T-helper 1 cell (primary cell): ENCODE measurements around the gene ZNF516.
"Not testable (repeated sequence)": the region's sequence is repeated elsewhere in the genome, so short reads cannot be mapped to it uniquely, and the experiment has no call there.

ENCODE experiments used
- DNase-seq, 5 donors: peaks; one replicate each; pipeline ENCODE4 v3.0.0-alpha.2; 2012 to 2020

The ZNF516 gene

GRCh38 chr18:76490670-76491472 lies 4.2 kb downstream of the ZNF516 start:
- DNase-seq: peak in 2 of 5 donors; percentile 47 to 49

DNA sequence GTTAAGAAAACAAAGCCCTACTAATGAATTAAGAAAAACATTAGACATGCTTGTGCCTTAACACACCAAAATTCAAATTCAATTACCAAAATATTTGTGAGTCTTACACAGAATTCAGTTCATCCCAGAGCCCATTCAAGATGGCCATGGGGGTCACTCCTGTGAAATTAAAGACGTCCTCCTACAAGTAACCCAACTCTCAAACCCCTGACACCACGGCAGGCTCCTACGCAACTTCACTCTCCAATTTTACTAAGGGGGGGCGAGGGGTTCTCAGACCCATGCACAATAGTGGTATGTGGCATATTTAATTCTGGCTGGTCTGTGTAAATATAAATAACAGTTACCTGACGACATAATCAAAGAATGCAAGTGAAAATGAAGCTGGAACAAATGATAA lies 5.0 kb downstream of the ZNF516 start:
- no peak for DNase-seq

DNA sequence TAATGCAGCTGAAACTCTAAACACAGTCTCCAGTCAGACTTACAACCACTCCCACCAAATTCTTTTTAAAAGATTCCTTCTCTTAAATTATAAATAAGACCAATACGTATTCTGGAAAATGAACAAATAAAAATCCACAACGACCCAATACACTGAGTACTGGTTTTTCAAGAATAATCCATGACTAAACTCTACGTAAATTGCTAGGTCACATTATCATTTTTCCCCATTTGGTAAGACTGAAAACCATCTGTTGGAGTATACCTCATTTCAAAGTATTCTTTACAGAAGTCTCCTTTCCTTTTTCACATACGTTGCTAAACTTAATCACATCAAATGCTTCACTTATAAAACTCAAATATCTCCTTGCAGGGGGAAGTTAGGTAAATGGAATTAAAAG lies 6.0 kb downstream of the ZNF516 start:
- no peak for DNase-seq

DNA sequence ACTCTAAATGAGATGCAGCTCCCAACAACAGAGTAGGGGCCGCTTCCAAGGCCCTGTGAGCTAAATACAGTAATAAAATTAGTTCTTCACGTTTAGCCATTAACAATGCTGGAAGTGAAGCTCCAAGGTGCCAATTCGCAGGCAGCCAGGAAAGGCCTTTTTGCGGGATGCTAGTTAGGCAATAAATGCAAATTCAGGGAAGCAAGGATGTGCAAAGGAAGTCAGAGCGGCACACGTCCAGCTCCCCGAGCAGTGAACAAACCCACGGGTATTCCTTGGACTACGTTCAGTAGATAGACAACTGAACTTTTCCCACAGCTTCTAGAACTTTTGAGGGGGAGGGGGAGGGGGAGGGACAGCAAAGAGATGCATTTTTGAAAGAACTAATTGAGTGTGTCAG lies 6.9 kb downstream of the ZNF516 start:
- no peak for DNase-seq

- DNase-seq: no peak
Measured at GRCh38 chr18:76487782-76488181, 7.3 kb downstream of the ZNF516 start.

DNA sequence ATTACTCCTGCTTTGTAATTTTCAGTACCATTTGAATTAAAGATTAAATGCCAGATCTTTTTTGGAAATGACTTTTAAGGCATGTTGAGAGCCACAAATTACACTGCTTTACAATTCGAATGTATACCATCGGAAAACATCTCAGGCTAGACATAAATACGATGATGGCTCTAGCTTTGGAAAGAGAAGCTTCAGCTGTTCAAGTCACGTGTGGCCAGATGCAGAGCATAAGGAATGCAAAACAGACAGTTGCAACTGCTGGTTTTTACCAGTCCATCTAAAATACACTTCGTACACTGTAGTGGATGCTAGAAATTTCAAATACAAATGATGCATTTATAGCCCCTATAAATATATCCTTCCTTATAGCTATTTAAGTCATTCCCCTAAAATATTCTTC lies 8.0 kb downstream of the ZNF516 start:
- DNase-seq: no peak

DNA sequence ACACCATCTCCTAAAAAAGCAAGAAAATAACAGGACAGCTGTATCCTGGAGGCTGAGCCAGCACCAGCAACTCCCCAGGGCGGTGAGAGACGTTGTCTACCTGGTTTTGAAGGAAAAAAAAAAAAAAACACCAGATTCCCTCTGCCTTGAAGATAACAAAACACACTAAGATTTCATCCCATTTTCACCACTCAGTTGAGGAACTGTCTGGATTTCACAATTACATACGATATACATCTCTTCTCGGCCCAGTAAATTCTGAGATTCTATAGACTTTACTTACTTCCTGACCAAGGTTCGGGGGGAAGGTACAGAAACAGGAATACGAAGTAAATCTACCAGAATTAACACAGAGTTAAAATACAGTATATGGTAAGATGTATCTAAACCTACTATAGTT lies 8.5 kb downstream of the ZNF516 start:
- DNase-seq: no peak

- DNase-seq: no peak
Measured at GRCh38 chr18:76486038-76486437, 9.0 kb downstream of the ZNF516 start.

DNA sequence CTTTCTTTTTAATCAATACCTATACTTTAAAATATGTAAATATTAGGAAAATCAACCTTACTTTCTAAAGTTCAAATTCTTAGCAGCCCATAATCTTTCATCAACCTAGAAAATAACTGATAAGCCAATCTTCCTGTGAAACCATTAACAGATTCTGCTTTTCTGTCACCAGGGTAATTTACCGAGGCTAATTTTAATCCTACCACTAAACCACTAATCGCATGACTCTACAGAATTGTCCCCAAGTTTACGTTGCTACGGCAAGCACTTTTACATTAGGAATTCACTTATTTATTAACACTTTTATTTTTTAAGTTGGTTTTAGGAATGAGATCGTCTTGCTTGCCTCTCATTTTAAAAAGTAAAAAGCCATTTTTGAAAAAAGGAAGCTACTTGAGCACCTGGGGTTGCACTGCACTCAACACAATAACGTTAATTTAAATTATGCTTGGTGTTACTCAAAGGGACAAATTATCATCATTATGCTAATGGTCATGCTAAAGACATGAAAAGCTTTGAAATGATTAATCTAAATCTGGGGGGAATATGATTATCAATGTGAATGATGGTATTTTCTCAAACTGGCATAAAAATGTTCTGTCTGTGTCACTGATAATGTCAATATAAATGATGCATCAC lies 10.2 kb downstream of the ZNF516 start:
- no peak for DNase-seq

DNA sequence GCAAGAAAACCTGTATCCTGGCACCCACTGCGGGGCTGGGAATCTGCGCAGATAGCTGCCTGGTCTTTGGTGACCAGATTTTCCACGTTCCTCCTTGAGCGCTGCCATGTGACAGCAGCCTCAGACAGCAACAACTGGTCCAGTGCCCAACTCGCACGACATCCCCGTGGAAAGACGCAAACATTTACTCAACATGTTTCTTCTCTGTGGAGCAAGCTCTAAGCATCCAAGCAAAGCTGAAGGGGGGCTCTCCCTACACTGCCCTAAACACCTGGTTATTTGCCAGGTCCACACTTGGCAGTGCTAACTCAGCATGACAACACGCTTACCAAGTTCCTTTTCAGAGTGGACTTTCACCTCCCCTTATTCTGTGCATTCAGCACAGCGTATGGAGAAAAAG lies 11.3 kb downstream of the ZNF516 start:
- DNase-seq: no peak

DNA sequence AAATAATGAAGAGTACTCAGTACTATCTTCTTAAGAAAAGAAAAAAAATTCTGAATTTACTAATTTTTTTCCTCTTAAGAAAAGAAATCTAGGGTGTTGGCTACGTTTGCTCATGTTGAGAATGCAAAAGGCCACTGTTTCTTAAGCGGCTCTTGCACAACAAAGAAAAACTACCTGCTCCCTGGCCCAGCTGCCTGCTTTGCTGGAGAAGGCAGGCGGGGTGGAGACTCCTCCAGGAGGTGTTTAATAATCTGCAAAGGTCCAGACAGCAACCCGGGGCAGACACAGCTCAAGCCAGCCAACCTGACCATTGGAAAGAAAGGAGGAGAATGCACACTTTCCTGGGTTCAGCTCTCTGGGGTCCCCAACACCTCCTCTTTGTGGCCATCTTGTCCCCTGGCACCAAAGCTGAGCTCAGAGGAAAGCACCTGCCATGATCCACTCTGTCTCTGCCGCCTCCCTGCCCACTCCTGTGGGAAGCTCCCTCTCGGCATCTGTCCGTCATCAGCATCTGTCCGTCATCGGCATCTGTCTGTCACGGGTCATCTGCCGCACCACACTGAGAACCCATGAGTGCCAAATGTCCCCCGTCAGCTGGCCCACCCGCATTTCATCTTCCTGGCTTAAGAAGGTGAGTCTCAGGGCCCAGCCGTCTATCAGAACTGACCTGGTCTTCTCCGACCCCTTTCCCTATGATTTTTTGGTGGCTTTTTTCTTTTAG lies 11.9 kb downstream of the ZNF516 start:
- DNase-seq: no peak

- no peak for DNase-seq
Measured at GRCh38 chr18:76482267-76482666, 12.8 kb downstream of the ZNF516 start.

DNA sequence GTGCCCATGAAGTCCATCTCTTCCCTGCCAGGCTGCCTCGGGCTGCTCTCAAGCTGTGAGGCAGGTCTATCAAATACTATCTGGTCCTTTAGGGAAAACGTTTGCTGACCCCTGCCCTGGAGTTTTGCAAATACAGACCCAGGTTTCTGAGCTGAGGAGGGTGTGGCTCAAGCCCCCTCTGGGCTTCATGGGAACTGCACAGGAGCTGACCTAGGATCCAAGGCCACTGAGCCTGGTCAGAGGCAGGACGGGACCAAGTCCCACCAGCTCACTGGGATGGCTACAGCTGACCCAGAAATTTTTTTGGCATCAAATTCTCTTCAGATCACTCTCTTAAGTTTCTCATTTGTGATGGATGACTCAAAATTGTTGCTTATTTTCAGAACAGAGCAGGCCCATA lies 14.1 kb downstream of the ZNF516 start:
- no peak for DNase-seq

DNA sequence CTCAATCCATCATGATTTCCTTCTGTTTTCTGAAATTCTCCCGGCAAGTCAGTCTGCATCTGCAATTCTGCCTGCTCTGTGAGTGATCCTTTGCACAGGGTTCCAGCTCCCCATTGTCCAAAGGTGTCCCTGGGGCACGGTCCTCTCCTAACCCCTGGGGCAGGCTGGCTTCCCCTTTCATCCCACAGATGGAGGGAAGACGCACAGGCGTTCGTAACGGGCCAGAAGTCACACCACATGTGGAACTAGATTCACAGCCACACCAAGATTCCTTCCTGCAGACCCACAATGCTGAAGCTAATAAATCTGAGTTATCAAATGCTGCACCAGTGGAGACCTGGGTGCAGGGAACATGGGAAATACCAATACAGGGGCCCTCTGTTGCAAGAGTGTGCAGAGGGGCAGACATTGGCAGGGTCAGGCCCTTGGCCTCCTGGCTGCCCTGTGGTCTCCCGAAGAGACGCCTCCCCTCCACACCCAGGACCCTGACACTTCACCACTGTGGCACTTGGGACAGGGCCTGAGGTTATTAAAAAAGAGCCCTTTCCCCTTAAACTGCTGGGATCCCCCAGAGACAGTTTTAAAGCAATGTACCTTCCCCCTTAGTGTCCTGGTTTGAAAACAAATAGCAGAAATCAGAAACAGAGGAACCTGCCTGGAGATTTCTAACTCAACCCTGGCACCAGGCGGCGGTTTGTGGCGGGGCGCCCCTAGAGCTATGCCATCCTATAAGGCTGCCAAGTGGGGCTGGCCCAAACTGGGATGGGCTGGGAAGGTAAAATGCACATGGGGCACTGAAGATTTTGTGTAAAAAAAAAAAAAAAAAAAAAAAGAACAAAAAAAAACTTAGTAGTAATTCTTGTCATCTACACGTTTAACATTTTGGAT lies 15.4 kb downstream of the ZNF516 start:
- DNase-seq: no peak

- DNase-seq: no peak
Measured at GRCh38 chr18:76476665-76477561, 18.1 kb downstream of the ZNF516 start.

- DNase-seq: no peak
Measured at GRCh38 chr18:76475450-76476194, 19.4 kb downstream of the ZNF516 start.

GRCh38 chr18:76474824-76475223 lies 20.2 kb downstream of the ZNF516 start:
- no peak for DNase-seq

GRCh38 chr18:76473521-76473920 lies 21.5 kb downstream of the ZNF516 start:
- not testable (repeated sequence) for DNase-seq

DNA sequence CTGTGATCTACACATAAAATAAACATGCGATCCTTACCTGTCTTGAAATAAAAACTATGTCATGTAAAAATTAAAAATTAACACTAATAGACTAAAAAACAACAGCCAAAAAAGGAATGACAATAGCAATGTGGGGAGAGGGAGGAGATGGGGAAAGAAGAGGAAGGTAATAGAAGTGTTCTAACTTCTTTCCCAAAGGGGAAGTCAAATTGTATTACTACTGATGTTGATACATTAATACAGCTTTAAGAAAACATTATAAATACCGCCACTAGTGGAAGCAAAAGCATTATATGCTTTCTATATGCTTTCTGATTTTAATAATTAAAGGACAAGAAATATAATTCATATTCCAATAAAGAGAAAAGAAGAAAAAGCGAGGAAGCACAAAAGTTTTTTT lies 22.2 kb downstream of the ZNF516 start:
- DNase-seq: no peak

DNA sequence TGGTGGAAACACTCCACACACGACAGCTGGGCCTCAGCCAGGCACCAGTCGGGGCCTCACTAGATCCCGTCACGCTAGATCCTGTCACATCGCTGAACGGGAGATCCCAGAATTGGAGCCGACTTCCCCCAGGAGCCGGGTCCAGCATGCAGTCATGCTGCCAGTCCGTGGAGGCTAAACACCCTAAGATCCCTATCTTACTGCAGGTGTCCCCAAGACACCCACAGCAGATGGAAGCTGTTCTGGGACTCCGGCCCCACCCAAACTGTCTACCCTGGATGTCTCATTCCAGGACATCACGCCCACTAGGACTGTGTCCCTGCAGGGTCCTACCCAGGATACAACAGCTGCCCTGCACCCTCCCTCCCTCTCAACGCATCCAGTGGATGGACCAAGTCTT lies 23.4 kb downstream of the ZNF516 start:
- no peak for DNase-seq
